Neural progenitor cell (in vitro differentiated cells): ENCODE data around the gene SMYD2.

Experiments used
- EZH2phosphoT487 ChIP-seq: fragments of 200-600 bp; sonication (generic); IDR thresholded peaks from 2 replicates; pipeline ENCODE4 v1.6.1; 2017; ENCODE audit warnings: antibody characterized with exemption
- TF ChIP-seq, protein P1 (sequence below): fragments of 200-600 bp; sonication (generic); IDR thresholded peaks from 2 replicates; pipeline ENCODE4 v1.5.1; 2017; ENCODE audit warnings: antibody characterized with exemption, mild to moderate bottlenecking

DNA sequence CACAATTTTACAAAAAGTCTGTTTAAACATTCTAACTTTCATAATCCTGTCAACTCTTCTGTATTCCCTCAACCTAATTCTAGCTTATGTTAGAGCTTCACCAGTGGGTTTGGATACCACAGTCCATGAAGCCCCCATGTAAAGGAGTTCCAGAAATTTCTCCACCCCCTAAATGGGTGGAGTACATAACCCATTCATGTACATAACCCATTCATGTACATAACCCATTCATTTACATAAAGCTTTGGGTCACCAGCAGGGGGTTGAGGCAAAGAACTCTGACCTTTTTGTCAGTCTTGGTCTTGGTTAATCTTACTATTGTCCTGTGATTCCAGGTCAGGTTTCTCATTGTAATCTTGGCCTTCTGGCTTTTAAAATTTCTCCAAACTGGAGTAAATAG, 61.6 kb downstream of the SMYD2 start:
- TF ChIP-seq, protein P1, sequence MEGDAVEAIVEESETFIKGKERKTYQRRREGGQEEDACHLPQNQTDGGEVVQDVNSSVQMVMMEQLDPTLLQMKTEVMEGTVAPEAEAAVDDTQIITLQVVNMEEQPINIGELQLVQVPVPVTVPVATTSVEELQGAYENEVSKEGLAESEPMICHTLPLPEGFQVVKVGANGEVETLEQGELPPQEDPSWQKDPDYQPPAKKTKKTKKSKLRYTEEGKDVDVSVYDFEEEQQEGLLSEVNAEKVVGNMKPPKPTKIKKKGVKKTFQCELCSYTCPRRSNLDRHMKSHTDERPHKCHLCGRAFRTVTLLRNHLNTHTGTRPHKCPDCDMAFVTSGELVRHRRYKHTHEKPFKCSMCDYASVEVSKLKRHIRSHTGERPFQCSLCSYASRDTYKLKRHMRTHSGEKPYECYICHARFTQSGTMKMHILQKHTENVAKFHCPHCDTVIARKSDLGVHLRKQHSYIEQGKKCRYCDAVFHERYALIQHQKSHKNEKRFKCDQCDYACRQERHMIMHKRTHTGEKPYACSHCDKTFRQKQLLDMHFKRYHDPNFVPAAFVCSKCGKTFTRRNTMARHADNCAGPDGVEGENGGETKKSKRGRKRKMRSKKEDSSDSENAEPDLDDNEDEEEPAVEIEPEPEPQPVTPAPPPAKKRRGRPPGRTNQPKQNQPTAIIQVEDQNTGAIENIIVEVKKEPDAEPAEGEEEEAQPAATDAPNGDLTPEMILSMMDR: no peak
- no peak for TF ChIP-seq EZH2phosphoT487
